Hepatic stellate cell (primary cell): ENCODE data around the gene SNTG2.
A peak's percentile ranks its signal among the peaks of the same experiment; 100 is the strongest.
"Not testable (repeated sequence)": the region's sequence is repeated elsewhere in the genome, so short reads cannot be mapped to it uniquely, and the experiment has no call there.

Experiments used
- DNase-seq: peaks from one replicate; pipeline ENCODE4 v3.0.0; 2011; ENCODE audit warnings: low spot score

SNTG2 gene

GRCh38 chr2:950080-950966 lies at the start of gene SNTG2:
TSS of gene SNTG2 (plus strand) at chr2:950849. CDS start at chr2:950997, 148 bp downstream.
- peak; percentile 61 for DNase-seq

DNA sequence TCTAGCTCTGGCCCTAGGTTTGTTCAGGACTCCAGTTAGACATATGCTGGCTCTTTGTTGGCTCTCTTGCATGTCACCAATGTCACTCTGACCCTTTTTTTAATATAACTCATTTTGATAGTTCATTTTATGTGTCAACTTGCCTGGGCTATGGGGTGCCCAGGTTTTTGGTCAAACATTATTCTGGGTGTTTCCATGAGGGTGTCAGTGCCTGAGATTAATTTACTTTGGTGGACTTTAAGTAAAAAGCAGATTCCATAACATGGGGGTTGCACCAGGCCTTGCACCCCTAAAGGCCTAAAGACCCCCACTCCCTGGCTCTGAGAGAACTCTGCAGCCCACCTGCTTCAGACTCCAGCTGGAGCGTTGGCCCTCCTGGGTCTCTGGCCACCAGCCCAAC lies 48.1 kb upstream of the SNTG2 start:
- no peak for DNase-seq

GRCh38 chr2:903223-903900 lies 47.3 kb upstream of the SNTG2 start:
- DNase-seq, result no peak

GRCh38 chr2:904246-905024 lies 46.2 kb upstream of the SNTG2 start:
- DNase-seq, result no peak

- no peak for DNase-seq
Measured at GRCh38 chr2:905091-905832, 45.4 kb upstream of the SNTG2 start.

- DNase-seq, result no peak
Measured at GRCh38 chr2:905833-906140, 44.9 kb upstream of the SNTG2 start.

DNA sequence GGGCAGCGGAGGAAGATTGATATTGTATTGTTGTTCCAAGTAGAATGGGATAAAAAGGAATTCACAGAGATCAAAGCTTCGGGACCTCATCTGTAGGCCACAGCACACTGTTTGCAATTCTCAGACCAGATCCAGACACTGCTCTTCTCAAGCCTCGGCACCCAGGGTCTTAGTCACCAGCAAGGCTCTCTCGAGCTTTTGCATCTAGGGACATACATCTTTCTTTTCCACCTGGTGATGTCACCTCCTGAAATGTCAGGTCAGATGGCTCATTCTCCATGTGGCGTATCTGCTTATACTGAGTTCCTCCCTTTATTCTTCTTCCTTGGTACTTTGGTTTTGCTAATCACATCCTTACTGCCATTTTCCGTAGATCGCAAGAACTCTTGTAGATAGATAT lies 42.9 kb upstream of the SNTG2 start:
- DNase-seq, result no peak

- no peak for DNase-seq
Measured at GRCh38 chr2:908568-908967, 42.1 kb upstream of the SNTG2 start.

DNA sequence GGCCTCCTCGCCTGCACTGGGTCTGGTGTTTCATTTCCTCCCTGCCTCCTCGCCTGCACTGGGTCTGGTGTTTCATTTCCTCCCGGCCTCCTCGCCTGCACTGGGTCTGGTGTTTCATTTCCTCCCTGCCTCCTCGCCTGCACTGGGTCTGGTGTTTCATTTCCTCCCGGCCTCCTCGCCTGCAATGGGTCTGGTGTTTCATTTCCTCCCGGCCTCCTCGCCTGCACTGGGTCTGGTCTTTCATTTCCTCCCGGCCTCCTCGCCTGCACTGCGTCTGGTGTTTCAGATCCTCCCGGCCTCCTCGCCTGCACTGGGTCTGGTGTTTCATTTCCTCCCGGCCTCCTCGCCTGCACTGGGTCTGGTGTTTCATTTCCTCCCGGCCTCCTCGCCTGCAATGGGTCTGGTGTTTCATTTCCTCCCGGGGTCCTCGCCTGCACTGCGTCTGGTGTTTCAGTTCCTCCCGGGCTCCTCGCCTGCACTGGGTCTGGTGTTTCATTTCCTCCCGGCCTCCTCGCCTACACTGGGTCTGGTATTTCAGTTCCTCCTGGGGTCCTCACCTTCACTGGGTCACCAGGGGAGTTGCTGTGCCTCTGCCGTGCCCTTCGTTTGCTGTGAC lies 40.8 kb upstream of the SNTG2 start:
- DNase-seq, result not testable (repeated sequence)

- no peak for DNase-seq
Measured at GRCh38 chr2:910698-911097, 40.0 kb upstream of the SNTG2 start.

- no peak for DNase-seq
Measured at GRCh38 chr2:915979-916378, 34.7 kb upstream of the SNTG2 start.

GRCh38 chr2:916935-917334 lies 33.7 kb upstream of the SNTG2 start:
- no peak for DNase-seq

- no peak for DNase-seq
Measured at GRCh38 chr2:919672-920071, 31.0 kb upstream of the SNTG2 start.

DNA sequence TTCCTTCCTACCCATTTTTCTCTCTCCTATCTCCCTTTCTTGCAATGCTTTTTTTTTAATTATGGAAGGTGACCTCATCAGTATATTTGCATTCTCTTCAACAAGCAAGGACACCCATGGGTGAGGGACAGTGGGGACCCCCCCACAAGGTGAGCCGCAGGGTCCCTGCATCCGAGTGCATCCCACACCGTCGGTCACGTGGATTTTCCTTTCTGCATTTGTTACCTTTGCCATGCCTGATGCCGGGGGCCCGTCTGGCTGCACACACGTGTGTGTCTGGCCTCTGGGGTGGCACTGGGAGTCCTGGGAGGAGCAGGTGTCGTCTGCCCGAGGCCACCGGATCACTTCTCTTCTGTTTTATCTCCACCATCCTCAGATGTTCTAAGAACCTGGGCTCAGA lies 30.1 kb upstream of the SNTG2 start:
- no peak for DNase-seq

- no peak for DNase-seq
Measured at GRCh38 chr2:920999-921398, 29.6 kb upstream of the SNTG2 start.

DNA sequence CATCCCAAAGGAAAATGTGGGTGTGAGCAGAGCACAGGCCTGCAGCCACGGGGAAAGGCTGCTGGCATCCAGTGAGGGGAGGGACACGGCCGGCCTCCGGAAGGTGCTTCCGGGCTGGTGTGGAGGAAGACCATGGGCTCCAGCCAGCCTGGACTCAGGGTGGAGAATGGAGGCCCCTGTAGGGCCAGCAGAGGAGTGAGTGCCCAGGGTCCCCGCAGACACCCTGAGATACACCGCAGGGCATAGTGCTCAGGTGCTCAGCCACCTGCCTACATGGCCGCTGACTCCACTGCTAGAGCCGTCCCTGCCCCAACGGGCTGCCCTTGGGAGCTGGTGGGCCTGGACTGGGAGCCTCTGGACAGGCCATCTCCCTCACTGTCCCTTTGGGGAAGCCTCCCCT lies 28.5 kb upstream of the SNTG2 start:
- DNase-seq, result no peak

- DNase-seq, result no peak
Measured at GRCh38 chr2:923832-924601, 26.6 kb upstream of the SNTG2 start.

DNA sequence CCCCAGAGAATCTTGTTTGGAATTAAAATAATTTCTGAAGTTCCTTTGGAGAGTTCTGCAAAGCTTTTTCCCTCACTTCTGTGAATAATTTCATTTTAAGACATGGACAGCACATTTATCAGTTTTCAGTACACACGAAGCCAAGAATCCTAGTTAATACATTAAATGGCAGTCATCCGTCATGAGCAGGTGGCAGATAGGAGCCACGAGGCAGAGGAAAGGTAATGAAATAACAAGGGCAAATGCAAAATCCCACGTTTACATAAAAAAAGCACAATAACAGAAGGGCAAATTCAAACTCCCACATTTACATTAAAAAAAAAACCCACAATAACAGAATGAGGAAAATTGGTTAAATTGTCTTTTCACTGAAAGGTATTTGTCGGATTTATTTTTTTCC lies 25.9 kb upstream of the SNTG2 start:
- no peak for DNase-seq

DNA sequence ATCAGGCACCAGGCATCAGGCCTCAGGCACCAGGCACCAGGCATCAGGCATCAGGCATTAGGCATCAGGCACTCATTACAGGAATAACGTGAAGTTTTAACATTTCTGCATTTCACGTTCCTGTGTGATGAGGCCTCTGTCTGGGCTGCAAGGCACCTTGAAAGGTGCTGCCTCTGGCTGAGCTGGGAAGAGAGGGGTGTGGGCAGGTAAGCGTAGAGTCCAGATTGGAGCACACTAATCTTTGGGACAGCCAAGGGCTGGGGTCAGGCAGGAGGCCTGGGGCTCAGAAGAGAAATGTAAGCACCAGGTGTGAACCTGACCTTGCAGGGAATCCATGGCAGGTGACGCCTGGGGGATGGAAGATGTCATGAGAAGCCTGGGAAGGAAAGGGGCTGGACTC lies 25.3 kb upstream of the SNTG2 start:
- DNase-seq, result no peak

DNA sequence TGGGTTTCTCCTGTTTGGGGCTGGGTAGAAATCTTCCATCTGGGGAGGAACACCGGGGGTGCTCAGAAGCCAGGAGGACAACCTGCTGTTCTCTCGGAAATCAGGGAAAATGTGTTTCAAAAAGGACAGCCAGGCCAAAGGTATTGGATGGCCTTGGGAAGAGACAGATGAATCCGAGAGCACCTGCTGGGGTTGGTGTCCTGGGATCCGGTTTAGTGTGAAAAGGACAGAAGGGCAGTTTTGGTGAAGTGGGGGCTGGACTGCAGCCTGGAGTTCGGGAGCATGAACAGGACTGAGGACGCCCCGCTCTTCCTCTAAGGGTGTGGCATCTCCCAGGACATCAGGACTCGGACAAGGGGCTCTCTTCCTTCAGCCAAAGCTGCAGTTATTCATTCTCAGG lies 24.9 kb upstream of the SNTG2 start:
- no peak for DNase-seq

GRCh38 chr2:926259-926793 lies 24.3 kb upstream of the SNTG2 start:
- no peak for DNase-seq
